ENCODE data around the gene SNX32.

GRCh38 chr11:65847746-65848145, 14.0 kb downstream of the SNX32 start:
- TF ChIP-seq CTCF (conservative IDR thresholded peaks at IDR 0.05; ENCODE audit: low read length) = no peak
- no peak for TF ChIP-seq EZH2phosphoT487 (IDR thresholded peaks at IDR 0.05; ENCODE audit: borderline replicate concordance)
